Measurements from ENCODE around the gene OCIAD1.

DNA sequence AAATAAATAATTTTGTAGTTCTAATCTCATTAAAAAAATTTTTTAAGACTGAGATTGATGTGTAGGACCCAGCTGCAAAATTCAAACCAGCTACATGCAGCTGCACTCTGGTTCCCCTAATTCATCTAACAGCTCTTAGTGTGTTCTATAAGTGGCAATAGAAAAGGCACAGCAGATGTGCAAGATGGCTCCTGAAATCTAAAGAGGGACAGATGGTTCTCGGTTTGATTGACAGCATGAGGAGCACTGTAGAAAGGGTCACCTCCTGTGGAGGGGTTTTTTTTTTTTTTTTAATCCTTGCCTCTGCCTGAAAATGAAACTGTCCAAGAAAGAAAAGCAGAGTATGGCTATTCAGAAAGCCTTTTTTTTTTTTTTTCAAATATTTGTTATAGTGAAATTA is 16.9 kb upstream of the OCIAD1 start:
- TF ChIP-seq POLR2A (IDR thresholded peaks at IDR 0.05; ENCODE audit: low read length): no peak
- TF ChIP-seq GATA1 (IDR thresholded peaks at IDR 0.05; ENCODE audit: low read depth, low read length): no peak
